IPS-20b (cell line): ENCODE data around the gene TCERG1L.
A peak's percentile ranks its signal among the peaks of the same experiment; 100 is the strongest.

Experiments used
- H3K27ac ChIP-seq: one replicate; pipeline ENCODE4 v1.5.1; 2013; ENCODE audit warnings: low read length
- H3K27me3 ChIP-seq: 2 replicates; pipeline ENCODE4 v1.6.1; 2013; ENCODE audit warnings: mild to moderate bottlenecking, low read length, inconsistent platforms; ENCODE audit not compliant: insufficient read depth
- H3K36me3 ChIP-seq: 2 replicates; pipeline ENCODE4 v1.6.1; 2013; ENCODE audit warnings: low read depth, mild to moderate bottlenecking, inconsistent platforms, low read length, moderate library complexity; ENCODE audit not compliant: insufficient read depth
- H3K4me1 ChIP-seq: 2 replicates; pipeline ENCODE4 v1.6.1; 2013; ENCODE audit warnings: mild to moderate bottlenecking, control low read depth, inconsistent platforms, low read length, moderate library complexity; ENCODE audit not compliant: insufficient read depth
- H3K4me3 ChIP-seq: 2 replicates; pipeline ENCODE4 v1.5.1; 2013; ENCODE audit warnings: mild to moderate bottlenecking, low read length, inconsistent platforms
- H3K9ac ChIP-seq: 2 replicates; pipeline ENCODE4 v1.6.1; 2013; ENCODE audit warnings: low read depth, mild to moderate bottlenecking, inconsistent platforms, low read length, moderate library complexity
- H3K9me3 ChIP-seq: 2 replicates; pipeline ENCODE4 v1.6.1; 2013; ENCODE audit warnings: mild to moderate bottlenecking, low read depth, low read length, inconsistent platforms; ENCODE audit not compliant: insufficient read depth

The TCERG1L gene

GRCh38 chr10:131314148-131314547 lies 2.6 kb upstream of the TCERG1L start:
- Histone ChIP-seq H3K4me3 (no peak overlapping the region), H3K4me1 (peaks cover 6% of the 10 kb centered on the region; the same call in 1 of the 2 replicates), H3K9ac (no peak overlapping the region), H3K9me3 (no peaks in the 10 kb centered on the region), H3K27me3 (peaks cover 27% of the 10 kb centered on the region), H3K36me3 (no peaks in the 10 kb centered on the region), H3K27ac (no peak overlapping the region)

GRCh38 chr10:131313377-131313776 lies 1.9 kb upstream of the TCERG1L start:
- Histone ChIP-seq H3K4me3 (no peak overlapping the region), H3K36me3 (peaks cover under 1% of the 10 kb centered on the region; the same call in 1 of the 2 replicates), H3K9ac (no peak overlapping the region), H3K27ac (no peak overlapping the region), H3K9me3 (no peaks in the 10 kb centered on the region), H3K4me1 (peaks cover 6% of the 10 kb centered on the region; the same call in 1 of the 2 replicates), H3K27me3 (peaks cover 27% of the 10 kb centered on the region)

- H3K27ac ChIP-seq: no peak overlapping the region
- H3K9ac ChIP-seq: peak overlapping the region; percentile 37; the same call in 1 of the 2 replicates
- H3K4me1 ChIP-seq: peaks cover 6% of the 10 kb centered on the region; the same call in 1 of the 2 replicates
- no peaks in the 10 kb centered on the region for H3K9me3 ChIP-seq
- H3K27me3 ChIP-seq: peaks cover 27% of the 10 kb centered on the region
- H3K36me3 ChIP-seq: peaks cover 9% of the 10 kb centered on the region; the same call in 1 of the 2 replicates
- H3K4me3 ChIP-seq: peak overlapping the region; percentile 64
Measured at GRCh38 chr10:131312478-131312836, 936 bp upstream of the TCERG1L start.

GRCh38 chr10:131311402-131311660 lies 190 bp downstream of the TCERG1L start:
- no peaks in the 10 kb centered on the region for H3K9me3 ChIP-seq
- H3K27me3 ChIP-seq: peaks cover 27% of the 10 kb centered on the region
- no peak overlapping the region; the same call in 1 of the 2 replicates for H3K4me3 ChIP-seq
- no peak overlapping the region for H3K9ac ChIP-seq
- H3K36me3 ChIP-seq: peaks cover 9% of the 10 kb centered on the region; the same call in 1 of the 2 replicates
- no peak overlapping the region for H3K27ac ChIP-seq
- peaks cover 6% of the 10 kb centered on the region; the same call in 1 of the 2 replicates for H3K4me1 ChIP-seq

- H3K9me3 ChIP-seq: no peaks in the 10 kb centered on the region
- H3K27me3 ChIP-seq: peaks cover 27% of the 10 kb centered on the region
- peaks cover 9% of the 10 kb centered on the region; the same call in 1 of the 2 replicates for H3K36me3 ChIP-seq
- H3K4me3 ChIP-seq: peak overlapping the region; percentile 72
- peak overlapping the region; percentile 18; the same call in 1 of the 2 replicates for H3K9ac ChIP-seq
- no peak overlapping the region for H3K27ac ChIP-seq
- H3K4me1 ChIP-seq: peaks cover 6% of the 10 kb centered on the region; the same call in 1 of the 2 replicates
Measured at GRCh38 chr10:131310551-131311401, 745 bp downstream of the TCERG1L start.

- Histone ChIP-seq H3K4me1 (peaks cover 6% of the 10 kb centered on the region; the same call in 1 of the 2 replicates), H3K9me3 (no peaks in the 10 kb centered on the region), H3K27me3 (peaks cover 27% of the 10 kb centered on the region), H3K27ac (no peak overlapping the region), H3K4me3 (peak overlapping the region; percentile 72), H3K36me3 (peaks cover 9% of the 10 kb centered on the region; the same call in 1 of the 2 replicates), H3K9ac (peak overlapping the region; percentile 18; the same call in 1 of the 2 replicates)
Measured at GRCh38 chr10:131310142-131310541, 1.4 kb downstream of the TCERG1L start.

- no peak overlapping the region for H3K27ac ChIP-seq
- peaks cover 14% of the 10 kb centered on the region; the same call in 1 of the 2 replicates for H3K36me3 ChIP-seq
- no peaks in the 10 kb centered on the region for H3K27me3 ChIP-seq
- peaks cover 28% of the 10 kb centered on the region for H3K9me3 ChIP-seq
- no peak overlapping the region for H3K9ac ChIP-seq
- no peak overlapping the region for H3K4me3 ChIP-seq
- H3K4me1 ChIP-seq: no peaks in the 10 kb centered on the region
Measured at GRCh38 chr10:131300508-131300907, 11.0 kb downstream of the TCERG1L start.

GRCh38 chr10:131290781-131291180 lies 20.7 kb downstream of the TCERG1L start:
- Histone ChIP-seq H3K9me3 (0 out of 2 replicates have a peak, but pooled peaks cover 4% of the 10 kb centered on the region), H3K27ac (no peak overlapping the region), H3K9ac (no peak overlapping the region), H3K27me3 (no peaks in the 10 kb centered on the region), H3K4me1 (no peaks in the 10 kb centered on the region), H3K4me3 (no peak overlapping the region), H3K36me3 (no peaks in the 10 kb centered on the region)

GRCh38 chr10:131288648-131289047 lies 22.9 kb downstream of the TCERG1L start:
- no peak overlapping the region for H3K4me3 ChIP-seq
- no peaks in the 10 kb centered on the region for H3K9me3 ChIP-seq
- no peaks in the 10 kb centered on the region for H3K4me1 ChIP-seq
- no peaks in the 10 kb centered on the region for H3K36me3 ChIP-seq
- H3K27me3 ChIP-seq: no peaks in the 10 kb centered on the region
- no peak overlapping the region for H3K27ac ChIP-seq
- H3K9ac ChIP-seq: no peak overlapping the region

- Histone ChIP-seq H3K4me3 (no peak overlapping the region), H3K4me1 (no peaks in the 10 kb centered on the region), H3K27me3 (no peaks in the 10 kb centered on the region), H3K9me3 (no peaks in the 10 kb centered on the region), H3K36me3 (no peaks in the 10 kb centered on the region), H3K27ac (no peak overlapping the region), H3K9ac (no peak overlapping the region)
Measured at GRCh38 chr10:131282961-131283360, 28.6 kb downstream of the TCERG1L start.

- Histone ChIP-seq H3K9ac (no peak overlapping the region), H3K9me3 (no peaks in the 10 kb centered on the region), H3K4me3 (no peak overlapping the region), H3K4me1 (no peaks in the 10 kb centered on the region), H3K27me3 (no peaks in the 10 kb centered on the region), H3K36me3 (no peaks in the 10 kb centered on the region), H3K27ac (no peak overlapping the region)
Measured at GRCh38 chr10:131280101-131280500, 31.4 kb downstream of the TCERG1L start.

- no peaks in the 10 kb centered on the region for H3K36me3 ChIP-seq
- no peaks in the 10 kb centered on the region for H3K27me3 ChIP-seq
- no peak overlapping the region for H3K9ac ChIP-seq
- no peak overlapping the region for H3K4me3 ChIP-seq
- no peak overlapping the region for H3K27ac ChIP-seq
- H3K9me3 ChIP-seq: no peaks in the 10 kb centered on the region
- no peaks in the 10 kb centered on the region for H3K4me1 ChIP-seq
Measured at GRCh38 chr10:131279516-131279915, 32.0 kb downstream of the TCERG1L start.
